ENCODE measurements around the gene PCDHA7. TPM values are rescaled to one million over a fixed set of nuclear protein-coding genes. Genes with fewer than 3 reads are reported as not detected.
"Not testable (repeated sequence)": the region's sequence is repeated elsewhere in the genome, so short reads cannot be mapped to it uniquely, and the experiment has no call there.

Gene PCDHA7
- total RNA-seq, 4 donors from 2014 or later, result 1.2 to 2.9 (median 1.7) TPM

GRCh38 chr5:140795259-140795641, 38.8 kb upstream of the PCDHA7 start:
- TF ChIP-seq CTCF (IDR thresholded peaks at IDR 0.05), result no peak
- TF ChIP-seq EP300 (IDR thresholded peaks at IDR 0.05), result no peak
- no peak for TF ChIP-seq POLR2A (IDR thresholded peaks at IDR 0.05)
- Histone ChIP-seq H3K4me1 (no peaks in the 10 kb centered on the region), H3K27me3 (no peaks in the 10 kb centered on the region), H3K27ac (no peak overlapping the region), H3K9me3 (peaks cover 0 to 57% (median 12%) of the 10 kb centered on the region in 4 donors), H3K4me3 (peak overlapping the region in 1 of 4 donors; percentile 31), H3K36me3 (no peaks in the 10 kb centered on the region)
- WGBS, 2 donors, result 16 to 31% methylated on average over 13 to 15 of the region's 15 CpGs
- no peak for DNase-seq (ENCODE audit: low spot score in 2 of 2)

- not testable (repeated sequence) for H3K27ac ChIP-seq; H3K4me1 ChIP-seq; DNase-seq (ENCODE audit: low spot score in 2 of 2); H3K4me3 ChIP-seq; H3K36me3 ChIP-seq; H3K27me3 ChIP-seq
- H3K9me3 ChIP-seq, result peaks cover 0 to 60% (median 11%) of the 10 kb centered on the region in 4 donors
- 62 to 69% methylated on average over 32 to 72 of the region's 72 CpGs for WGBS, 2 donors
Observed at GRCh38 chr5:140796072-140796717, 37.9 kb upstream of the PCDHA7 start.

- TF ChIP-seq EP300 (IDR thresholded peaks at IDR 0.05) (no peak), CTCF (IDR thresholded peaks at IDR 0.05) (no peak), POLR2A (IDR thresholded peaks at IDR 0.05) (no peak)
- Histone ChIP-seq H3K4me3 (no peak overlapping the region), H3K27me3 (no peaks in the 10 kb centered on the region), H3K36me3 (no peaks in the 10 kb centered on the region), H3K4me1 (no peaks in the 10 kb centered on the region), H3K9me3 (peaks cover 0 to 60% (median 13%) of the 10 kb centered on the region in 4 donors), H3K27ac (no peak overlapping the region)
- WGBS, 2 donors, result 56 to 63% methylated on average over 27 to 29 of the region's 39 CpGs
- no peak for DNase-seq (ENCODE audit: low spot score in 2 of 2)
Observed at GRCh38 chr5:140796718-140797095, 37.4 kb upstream of the PCDHA7 start.

- DNase-seq (ENCODE audit: low spot score in 2 of 2), result peak in 1 of 2 donors; percentile 18
- peak within 1 kb of the TSS; percentile 16 to 49 (median 20) for H3K4me3 ChIP-seq
- peaks cover 0 to 50% (median 7%) of the 10 kb centered on the region in 4 donors for H3K9me3 ChIP-seq
- 15 to 29% methylated on average over 19 to 29 of the region's 29 CpGs for WGBS, 2 donors
- no peaks in the 10 kb centered on the region for H3K4me1 ChIP-seq
- no peaks in the 10 kb centered on the region for H3K27me3 ChIP-seq
- H3K27ac ChIP-seq, result peak within 1 kb of the TSS in 1 of 4 donors; percentile 21
- no peaks in the 10 kb centered on the region for H3K36me3 ChIP-seq
- TF ChIP-seq POLR2A (IDR thresholded peaks at IDR 0.05) (no peak), CTCF (IDR thresholded peaks at IDR 0.05) (peak in 3 of 5 experiments; percentile 11 to 21 (median 15))
Observed at GRCh38 chr5:140800816-140801493, 33.1 kb upstream of the PCDHA7 start, which contains the start of gene PCDHA3. Gene PCDHA3 (plus strand): TSS chr5:140801057.

- H3K9me3 ChIP-seq, result peaks cover 0 to 50% (median 7%) of the 10 kb centered on the region in 4 donors
- no peaks in the 10 kb centered on the region for H3K27me3 ChIP-seq
- 13 to 27% methylated on average over 16 of the region's 16 CpGs for WGBS, 2 donors
- DNase-seq (ENCODE audit: low spot score in 2 of 2), result peak in 1 of 2 donors; percentile 11
- peak overlapping the region; percentile 16 to 49 (median 20) for H3K4me3 ChIP-seq
- no peak for TF ChIP-seq EP300 (IDR thresholded peaks at IDR 0.05)
- TF ChIP-seq CTCF (IDR thresholded peaks at IDR 0.05), result peak in 4 of 5 experiments; percentile 14 to 30 (median 20)
- peak overlapping the region in 1 of 4 donors; percentile 21 for H3K27ac ChIP-seq
- H3K4me1 ChIP-seq, result no peaks in the 10 kb centered on the region
- H3K36me3 ChIP-seq, result no peaks in the 10 kb centered on the region
Observed at GRCh38 chr5:140801494-140801841, 32.6 kb upstream of the PCDHA7 start.

- H3K36me3 ChIP-seq; DNase-seq (ENCODE audit: low spot score in 2 of 2); H3K4me3 ChIP-seq; H3K27me3 ChIP-seq; H3K27ac ChIP-seq; H3K4me1 ChIP-seq: not testable (repeated sequence)
- 38 to 72% methylated on average over 24 to 44 of the region's 45 CpGs for WGBS, 2 donors
- H3K9me3 ChIP-seq, result peaks cover 0 to 50% (median 5%) of the 10 kb centered on the region in 4 donors
Observed at GRCh38 chr5:140802381-140802780, 31.7 kb upstream of the PCDHA7 start.
